ENCODE measurements around the gene POP4. TPM values are rescaled to one million over a fixed set of nuclear protein-coding genes. Genes with fewer than 3 reads are reported as not detected.

POP4 gene
- total RNA-seq, 1 experiment from 2014 or later = 129 TPM

- DNase-seq (ENCODE audit: low read depth) = peak; percentile 87
Measured at GRCh38 chr19:29576761-29577648, 29.1 kb upstream of the POP4 start.

- DNase-seq (ENCODE audit: low read depth) = no peak
Measured at GRCh38 chr19:29577649-29577963, 28.5 kb upstream of the POP4 start.

GRCh38 chr19:29578349-29578748, 27.7 kb upstream of the POP4 start:
- no peak for DNase-seq (ENCODE audit: low read depth)

GRCh38 chr19:29579308-29579910, 26.7 kb upstream of the POP4 start:
- no peak for DNase-seq (ENCODE audit: low read depth)

GRCh38 chr19:29581398-29581797, 24.7 kb upstream of the POP4 start:
- no peak for DNase-seq (ENCODE audit: low read depth)

- DNase-seq (ENCODE audit: low read depth) = peak; percentile 66
Measured at GRCh38 chr19:29583196-29583999, 22.7 kb upstream of the POP4 start.

GRCh38 chr19:29586401-29586800, 19.7 kb upstream of the POP4 start:
- peak; percentile 52 for DNase-seq (ENCODE audit: low read depth)

- DNase-seq (ENCODE audit: low read depth) = no peak
Measured at GRCh38 chr19:29587059-29587458, 19.0 kb upstream of the POP4 start.

- DNase-seq (ENCODE audit: low read depth) = peak; percentile 96
Measured at GRCh38 chr19:29587518-29587986, 18.5 kb upstream of the POP4 start.

- DNase-seq (ENCODE audit: low read depth) = no peak
Measured at GRCh38 chr19:29588095-29588494, 18.0 kb upstream of the POP4 start.

GRCh38 chr19:29590278-29590677, 15.8 kb upstream of the POP4 start:
- no peak for DNase-seq (ENCODE audit: low read depth)

GRCh38 chr19:29591670-29592069, 14.4 kb upstream of the POP4 start:
- DNase-seq (ENCODE audit: low read depth) = no peak

GRCh38 chr19:29593869-29594268, 12.2 kb upstream of the POP4 start:
- no peak for DNase-seq (ENCODE audit: low read depth)

GRCh38 chr19:29596080-29596727, 9.9 kb upstream of the POP4 start:
- peak; percentile 56 for DNase-seq (ENCODE audit: low read depth)

GRCh38 chr19:29596885-29597525, 9.1 kb upstream of the POP4 start:
- peak; percentile 64 for DNase-seq (ENCODE audit: low read depth)

GRCh38 chr19:29598036-29598435, 8.0 kb upstream of the POP4 start:
- no peak for DNase-seq (ENCODE audit: low read depth)

GRCh38 chr19:29598496-29598895, 7.6 kb upstream of the POP4 start:
- no peak for DNase-seq (ENCODE audit: low read depth)

- no peak for DNase-seq (ENCODE audit: low read depth)
Measured at GRCh38 chr19:29603308-29603707, 2.8 kb upstream of the POP4 start.

- no peak for DNase-seq (ENCODE audit: low read depth)
Measured at GRCh38 chr19:29606420-29606747, 301 bp downstream of the POP4 start.

GRCh38 chr19:29609636-29610035, 3.6 kb downstream of the POP4 start:
- DNase-seq (ENCODE audit: low read depth) = no peak

- no peak for DNase-seq (ENCODE audit: low read depth)
Measured at GRCh38 chr19:29610213-29610573, 4.1 kb downstream of the POP4 start.
